Rectal smooth muscle tissue (tissue), 1 donor: ENCODE measurements around the gene ACE.

ENCODE experiments used
- H3K27ac ChIP-seq: one replicate; pipeline ENCODE4 v1.7.0; 2013; ENCODE audit warnings: low read depth, low read length, inconsistent platforms
- H3K27me3 ChIP-seq: one replicate; pipeline ENCODE4 v1.7.0; 2013; ENCODE audit warnings: low read length; ENCODE audit not compliant: control insufficient read depth, insufficient read depth
- H3K36me3 ChIP-seq: one replicate; pipeline ENCODE4 v1.7.0; 2013; ENCODE audit warnings: low read length; ENCODE audit not compliant: control insufficient read depth, insufficient read depth
- H3K4me1 ChIP-seq: one replicate; pipeline ENCODE4 v1.7.0; 2013; ENCODE audit warnings: low read length; ENCODE audit not compliant: control insufficient read depth, insufficient read depth
- H3K4me3 ChIP-seq: one replicate; pipeline ENCODE4 v1.7.0; 2013; ENCODE audit warnings: low read length
- H3K9ac ChIP-seq: one replicate; pipeline ENCODE4 v1.7.0; 2013; ENCODE audit warnings: low read length

The ACE gene

DNA sequence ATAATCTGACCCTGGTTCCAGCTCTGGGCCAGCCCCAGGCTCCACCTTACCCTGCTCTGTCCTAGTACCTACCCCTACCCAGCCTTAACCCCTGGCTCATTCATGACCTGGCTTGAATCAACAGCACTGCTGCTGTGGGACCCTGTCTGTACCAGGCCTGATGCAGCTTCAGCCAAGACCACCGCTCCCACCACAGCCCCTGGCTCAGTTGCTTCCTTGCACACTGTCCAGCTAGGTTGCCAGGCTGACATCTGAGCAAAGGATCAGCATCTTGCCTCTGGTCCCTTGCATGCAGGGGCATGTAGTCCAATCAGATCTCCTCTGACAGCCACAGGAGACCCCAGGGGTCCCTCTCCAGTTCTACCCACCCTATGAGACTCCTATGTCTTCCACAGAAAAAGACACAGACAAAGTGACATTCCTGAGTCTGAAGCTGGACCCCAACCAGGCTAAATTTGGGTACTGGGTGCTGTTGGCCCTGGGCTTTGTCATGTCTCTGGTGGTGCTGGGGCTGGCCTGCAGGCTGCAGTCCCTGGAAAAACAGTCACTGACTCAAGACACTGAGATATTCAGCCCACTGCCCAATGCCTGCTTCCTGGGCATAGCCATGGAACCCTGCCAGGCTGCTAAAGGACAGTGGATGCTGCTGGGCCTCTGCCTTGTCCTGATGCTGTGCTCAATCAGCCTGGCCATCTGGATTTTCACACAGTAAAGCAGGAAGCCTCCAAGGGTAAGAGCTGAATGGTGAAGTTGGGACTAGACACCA lies 42.4 kb downstream of the ACE start:
- Histone ChIP-seq H3K36me3 (no peaks in the 10 kb centered on the region), H3K9ac (no peak overlapping the region), H3K27ac (no peak overlapping the region), H3K4me1 (no peaks in the 10 kb centered on the region), H3K4me3 (no peak overlapping the region), H3K27me3 (peaks cover 2% of the 10 kb centered on the region)

DNA sequence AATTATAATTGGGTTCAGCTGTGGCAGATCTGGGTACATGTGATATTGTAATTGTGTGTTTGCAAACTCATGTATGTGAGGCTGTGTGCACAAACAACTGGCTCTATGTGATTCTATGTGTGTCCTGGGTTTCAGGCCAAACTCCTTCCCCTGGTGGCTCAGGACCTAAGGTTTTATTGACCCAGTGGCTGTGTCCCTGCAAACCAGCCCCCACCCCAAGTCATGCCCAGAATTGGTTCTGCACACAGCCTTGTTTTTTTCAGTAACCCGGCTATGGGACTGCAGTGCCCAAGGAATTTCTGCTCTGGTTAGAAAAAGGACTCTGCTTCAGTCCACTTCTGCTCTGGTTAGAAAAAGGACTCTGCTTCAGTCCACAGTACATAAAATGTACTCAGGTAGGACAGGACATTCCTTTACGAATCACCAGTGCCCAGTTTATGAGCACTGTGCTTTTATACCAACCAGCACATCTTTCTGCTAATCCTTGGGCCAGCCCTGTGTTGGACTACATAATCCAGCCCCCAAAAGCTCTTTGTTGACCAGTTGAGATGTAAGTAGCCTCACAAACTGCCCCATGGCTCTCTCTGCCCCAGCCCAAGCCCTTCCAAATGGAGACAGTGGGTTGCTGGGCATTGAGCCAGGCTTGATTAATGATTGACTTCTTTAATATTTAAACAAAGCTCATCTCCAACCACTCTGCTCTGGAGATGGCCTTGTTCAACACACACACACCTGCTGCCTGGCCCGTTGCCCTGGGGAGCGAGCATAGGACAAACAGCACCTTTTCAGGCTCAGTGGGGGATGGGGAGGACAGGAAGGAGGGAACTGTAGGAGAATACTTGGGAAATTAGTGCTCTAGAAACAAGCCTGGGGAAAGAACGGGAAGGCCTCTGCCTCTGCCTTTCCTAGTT lies 43.4 kb downstream of the ACE start:
- no peaks in the 10 kb centered on the region for H3K4me1 ChIP-seq
- H3K4me3 ChIP-seq = no peak overlapping the region
- H3K27ac ChIP-seq = no peak overlapping the region
- no peak overlapping the region for H3K9ac ChIP-seq
- H3K36me3 ChIP-seq = no peaks in the 10 kb centered on the region
- H3K27me3 ChIP-seq = peaks cover 3% of the 10 kb centered on the region

GRCh38 chr17:63523253-63523855 lies 46.5 kb downstream of the ACE start, which contains the start of gene KCNH6:
Gene KCNH6 (plus strand): TSS chr17:63523358. CDS start chr17:63523414, 56 bp downstream.
- Histone ChIP-seq H3K27me3 (peaks cover 3% of the 10 kb centered on the region), H3K36me3 (no peaks in the 10 kb centered on the region), H3K4me3 (no peak within 1 kb of the TSS), H3K4me1 (no peaks in the 10 kb centered on the region), H3K27ac (no peak within 1 kb of the TSS), H3K9ac (no peak within 1 kb of the TSS)

GRCh38 chr17:63524051-63524450 lies 47.2 kb downstream of the ACE start:
- no peaks in the 10 kb centered on the region for H3K4me1 ChIP-seq
- no peak overlapping the region for H3K4me3 ChIP-seq
- peaks cover 3% of the 10 kb centered on the region for H3K27me3 ChIP-seq
- H3K36me3 ChIP-seq = no peaks in the 10 kb centered on the region
- no peak overlapping the region for H3K9ac ChIP-seq
- no peak overlapping the region for H3K27ac ChIP-seq

DNA sequence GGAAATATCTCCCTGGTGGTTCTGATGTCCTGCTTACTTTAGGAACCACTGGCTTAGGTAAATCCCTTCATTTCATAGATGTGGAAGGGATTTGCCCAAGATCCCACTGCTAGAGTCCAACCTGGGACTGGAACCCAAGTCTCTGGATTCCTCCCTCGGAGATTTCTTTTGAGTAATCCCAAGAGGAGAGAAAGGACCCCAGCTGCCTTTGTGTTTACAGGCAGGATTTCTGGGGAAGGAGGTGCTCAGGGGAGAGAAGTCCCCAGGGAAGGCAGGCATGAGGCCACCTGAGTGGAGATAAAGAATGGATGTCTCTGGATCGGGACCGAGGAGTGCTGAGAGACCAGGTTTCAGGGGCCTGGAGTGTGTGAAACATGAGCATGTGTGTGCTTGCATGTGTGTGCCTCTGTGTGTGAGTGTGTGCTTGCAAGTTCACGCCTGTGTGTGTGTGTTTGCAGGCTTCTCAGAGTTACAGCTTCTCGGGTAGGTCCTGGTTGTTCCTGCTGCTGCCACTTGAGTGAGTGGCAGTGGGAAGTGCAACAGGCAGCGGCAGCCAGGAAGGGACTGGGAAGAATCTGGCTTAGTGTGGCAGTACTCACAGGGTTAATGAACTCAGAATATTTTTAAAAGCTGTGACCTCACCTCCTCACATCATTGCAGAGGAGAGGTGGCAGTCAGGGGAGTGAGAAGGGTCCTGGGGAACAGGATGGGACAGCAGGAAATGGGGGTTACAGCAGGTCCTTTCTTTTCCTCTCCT lies 48.5 kb downstream of the ACE start:
- Histone ChIP-seq H3K4me1 (no peaks in the 10 kb centered on the region), H3K27ac (no peak overlapping the region), H3K27me3 (peaks cover 3% of the 10 kb centered on the region), H3K9ac (no peak overlapping the region), H3K4me3 (no peak overlapping the region), H3K36me3 (no peaks in the 10 kb centered on the region)

DNA sequence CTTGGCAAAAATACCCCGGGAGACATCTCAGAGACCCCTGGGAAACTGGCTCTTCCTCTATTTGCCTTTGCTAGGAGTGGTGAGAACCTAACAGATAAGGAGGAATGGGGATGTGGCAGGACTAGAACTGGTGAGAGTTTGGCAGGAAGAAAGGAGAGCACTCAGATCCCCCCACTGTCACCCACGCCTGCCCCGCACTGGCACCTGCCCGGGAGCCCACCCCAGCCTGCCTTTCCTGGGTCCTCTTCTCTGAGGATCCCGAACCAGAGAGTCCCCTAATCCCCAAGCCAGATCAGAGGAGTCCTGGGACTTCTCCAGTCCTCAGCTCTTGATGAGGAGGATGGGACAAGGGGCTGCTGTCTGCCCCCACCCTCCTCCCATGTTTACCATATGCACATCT lies 50.0 kb downstream of the ACE start:
- H3K36me3 ChIP-seq = no peaks in the 10 kb centered on the region
- no peak overlapping the region for H3K9ac ChIP-seq
- no peak overlapping the region for H3K27ac ChIP-seq
- H3K4me1 ChIP-seq = no peaks in the 10 kb centered on the region
- H3K27me3 ChIP-seq = peaks cover 3% of the 10 kb centered on the region
- H3K4me3 ChIP-seq = no peak overlapping the region

DNA sequence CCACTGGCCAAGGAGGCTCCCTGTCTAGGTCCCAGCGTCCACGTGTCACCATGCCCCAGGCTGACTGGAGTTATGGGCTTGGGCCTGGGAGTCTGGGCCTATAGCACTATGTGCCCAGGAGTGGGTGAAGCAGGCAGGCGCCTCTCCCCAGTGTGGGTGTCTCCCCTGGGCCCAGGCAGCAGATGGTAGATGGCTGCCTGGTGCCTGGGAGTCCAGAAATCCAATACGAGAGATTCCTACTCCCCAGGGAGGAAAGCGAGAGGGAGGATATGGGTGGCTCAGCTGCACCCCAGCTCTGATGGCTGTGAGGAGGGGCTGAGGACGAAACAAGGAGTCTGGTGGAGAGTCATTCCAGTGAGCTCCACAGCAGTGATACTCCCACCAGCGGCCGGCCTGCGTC lies 51.3 kb downstream of the ACE start:
- Histone ChIP-seq H3K27ac (no peak overlapping the region), H3K4me1 (no peaks in the 10 kb centered on the region), H3K9ac (no peak overlapping the region), H3K27me3 (peaks cover 3% of the 10 kb centered on the region), H3K4me3 (no peak overlapping the region), H3K36me3 (no peaks in the 10 kb centered on the region)

- no peak overlapping the region for H3K27ac ChIP-seq
- no peaks in the 10 kb centered on the region for H3K27me3 ChIP-seq
- no peaks in the 10 kb centered on the region for H3K4me1 ChIP-seq
- no peak overlapping the region for H3K4me3 ChIP-seq
- H3K36me3 ChIP-seq = no peaks in the 10 kb centered on the region
- no peak overlapping the region for H3K9ac ChIP-seq
These were observed 53.1 kb downstream of the ACE start for GRCh38 chr17:63529711-63530556.

DNA sequence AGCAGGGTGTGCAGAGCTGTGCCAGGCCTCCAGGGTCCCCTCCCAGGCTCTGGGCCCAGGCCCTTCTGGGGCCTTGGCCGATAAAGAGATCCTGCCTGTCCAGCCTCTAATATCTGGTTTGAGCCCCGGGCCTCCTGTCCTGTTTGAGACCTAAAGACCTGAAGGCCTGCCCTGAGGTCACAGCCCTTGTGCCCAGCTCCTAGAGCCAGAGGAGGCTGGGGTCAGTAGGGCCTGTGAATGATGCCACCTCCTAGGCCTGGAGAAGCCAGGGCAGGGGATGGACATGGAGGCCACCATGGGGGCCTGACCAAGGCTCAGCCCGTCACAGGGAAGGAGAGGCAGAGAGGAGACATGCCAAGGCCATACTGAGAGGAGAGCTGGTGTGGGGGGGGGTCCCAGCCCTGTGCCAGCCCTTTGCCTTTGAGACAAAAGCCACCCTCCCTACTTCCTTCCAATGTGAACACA lies 53.7 kb downstream of the ACE start:
- H3K9ac ChIP-seq = no peak overlapping the region
- no peaks in the 10 kb centered on the region for H3K36me3 ChIP-seq
- no peaks in the 10 kb centered on the region for H3K27me3 ChIP-seq
- no peak overlapping the region for H3K27ac ChIP-seq
- no peaks in the 10 kb centered on the region for H3K4me1 ChIP-seq
- H3K4me3 ChIP-seq = no peak overlapping the region

DNA sequence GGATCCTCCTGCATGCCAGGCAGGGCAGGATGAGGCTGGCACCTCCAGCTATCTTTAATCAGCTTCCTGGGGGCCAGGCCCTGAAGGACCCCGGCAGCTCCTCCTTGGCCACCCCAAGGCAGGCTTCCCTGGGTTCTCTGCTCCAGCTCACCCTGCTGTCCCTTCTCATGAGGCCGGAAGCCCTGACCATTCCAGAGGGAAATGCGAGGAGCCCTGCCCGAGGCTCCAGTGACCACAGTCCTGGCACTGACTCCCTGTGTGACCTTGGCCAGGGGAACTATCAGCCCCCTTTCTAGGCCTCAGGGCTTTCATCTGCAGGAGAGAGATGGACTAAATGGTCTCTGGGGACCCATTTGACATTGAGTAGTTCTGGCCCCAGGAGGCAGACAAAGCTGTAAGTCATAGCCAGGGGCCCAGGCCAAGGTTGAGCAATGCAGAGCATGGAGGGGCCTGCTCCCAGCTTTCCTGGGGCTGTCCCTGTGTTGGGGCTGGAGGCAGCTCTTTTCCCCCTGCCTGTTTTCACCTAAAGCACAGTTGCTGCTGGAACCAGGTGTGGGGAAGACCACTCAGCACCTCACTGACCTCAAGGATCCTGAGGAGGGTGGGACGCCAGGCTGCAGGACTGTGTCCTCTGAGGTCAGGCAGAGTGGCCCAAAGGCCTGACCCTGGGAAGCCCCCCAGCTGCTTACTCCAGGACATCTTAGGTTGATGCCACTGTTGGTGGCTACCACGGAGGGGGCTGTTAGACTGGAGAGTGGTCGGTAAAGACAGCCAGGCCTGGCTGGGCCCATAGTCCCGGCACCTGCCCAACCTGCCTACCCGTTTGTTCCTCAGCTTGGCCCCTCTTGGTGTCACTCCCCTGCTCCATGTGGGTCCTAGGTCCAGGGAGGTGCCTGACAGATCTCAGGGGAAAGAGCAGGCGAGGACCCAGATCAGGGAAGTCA lies 54.4 kb downstream of the ACE start:
- no peaks in the 10 kb centered on the region for H3K4me1 ChIP-seq
- no peaks in the 10 kb centered on the region for H3K36me3 ChIP-seq
- no peak overlapping the region for H3K4me3 ChIP-seq
- H3K27ac ChIP-seq = no peak overlapping the region
- no peaks in the 10 kb centered on the region for H3K27me3 ChIP-seq
- H3K9ac ChIP-seq = no peak overlapping the region
